AG04450 (cell line): ENCODE measurements around the gene PCK2. TPM values are rescaled to one million over a fixed set of nuclear protein-coding genes. Genes with fewer than 3 reads are reported as not detected.

Source experiments
- CTCF ChIA-PET: fragments of 300-600, 350-600 bp; formaldehyde crosslinking; extraction: SDS; loops from one replicate; lab custom pipeline; 2022; ENCODE audit warnings: antibody characterized with exemption, inconsistent platforms; lab: Charles Lee
- POLR2A ChIA-PET: fragments of 350-600 bp; formaldehyde crosslinking; extraction: SDS; loops from one replicate; lab custom pipeline; 2021; ENCODE audit warnings: antibody characterized with exemption, inconsistent platforms; lab: Yijun Ruan, JAX
- DNase-seq: peaks from one replicate; pipeline ENCODE4 v3.0.0-alpha.2; 2011; ENCODE audit warnings: low read depth, low spot score
- H3K27ac ChIP-seq: one replicate; pipeline ENCODE4 v1.5.1; 2012; ENCODE audit warnings: low read depth, low read length, control low read depth
- H3K27me3 ChIP-seq: one replicate; pipeline ENCODE4 v1.6.0; 2012; ENCODE audit warnings: low read length; ENCODE audit not compliant: control insufficient read depth, insufficient read depth
- H3K4me3 ChIP-seq: 2 replicates; pipeline ENCODE4 v1.5.1; 2011; ENCODE audit warnings: mild to moderate bottlenecking, low read depth, low read length, control low read depth
- H3K9me3 ChIP-seq: 2 replicates; pipeline ENCODE4 v1.5.1; 2012; ENCODE audit warnings: low read length; ENCODE audit not compliant: control insufficient read depth, insufficient read depth
- polyA plus RNA-seq: library from polyadenylated mRNA; depleted of rRNA; stranded (reverse); fragments of >200 nt; gene quantifications from 2 replicates; pipeline ENCODE4 v1.2.3, GENCODE V29; 2011
- TF ChIP-seq, protein P1 (sequence below): IDR thresholded peaks from 2 replicates; pipeline ENCODE4 v1.5.1; 2011; ENCODE audit warnings: low read depth, low read length, control low read depth, inconsistent platforms

The PCK2 gene
- polyA plus RNA-seq, 1 experiment, result 47.0 TPM

DNA sequence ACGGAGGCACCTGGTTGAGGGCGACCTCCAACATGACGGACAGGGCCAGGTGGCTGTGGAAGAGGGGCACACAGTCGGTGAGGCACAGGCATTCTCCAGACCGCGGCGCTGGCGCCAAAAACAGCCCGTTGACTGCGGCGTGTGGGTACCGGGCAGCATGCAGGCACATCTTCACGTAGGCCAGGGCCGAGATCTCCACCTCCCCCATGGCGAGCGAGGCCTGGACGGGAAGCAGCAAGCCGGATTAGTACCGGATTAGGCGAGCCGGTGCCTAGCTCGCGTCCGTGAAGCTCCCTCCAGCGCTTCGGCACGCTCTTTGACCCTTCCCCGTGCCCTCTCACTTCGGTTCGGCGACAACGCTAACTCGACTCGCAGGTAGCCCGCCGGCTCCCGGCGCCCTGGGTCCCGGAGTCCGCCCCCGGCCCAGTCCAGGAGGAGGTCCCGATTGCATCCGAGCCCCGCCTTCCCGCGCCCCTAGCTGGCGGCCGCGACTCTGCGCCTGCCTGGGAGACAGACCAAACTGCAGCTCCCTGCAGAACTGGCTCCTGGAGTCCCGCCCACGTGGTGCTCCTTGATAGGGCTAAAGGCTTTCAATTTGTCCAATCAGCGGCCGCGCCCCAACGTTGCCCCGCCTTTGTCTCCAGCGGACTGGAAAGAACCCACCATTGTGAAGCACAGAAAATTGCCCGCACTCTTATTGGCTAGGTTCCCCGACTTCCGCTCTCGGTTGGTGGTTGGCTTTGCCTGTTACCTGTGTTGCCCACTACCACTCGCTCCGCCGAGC is 47.2 kb downstream of the PCK2 start, which contains the start of gene EMC9:
TSS of gene EMC9 (minus strand) at position 495 of the 784 bp plus-strand sequence. CDS start at position 208, 287 bp downstream.
- Histone ChIP-seq H3K27ac (peak within 1 kb of the TSS; percentile 81), H3K4me3 (peak within 1 kb of the TSS; percentile 95), H3K27me3 (no peaks in the 10 kb centered on the region), H3K9me3 (no peaks in the 10 kb centered on the region)
- ChIA-PET CTCF (interaction anchor here (0.5 to 1.3 kb wide), 10 partner anchors 20 to 1827 kb away, joined by 3 to 5 read pairs (median 4); partner anchors contain the start of gene IRF9), POLR2A (interaction anchor here (0.6 to 1.2 kb wide), 9 partner anchors 20 to 164 kb away, joined by 3 to 12 read pairs (median 3); partner anchors contain the start of genes DCAF11, IRF9, NRL and TINF2)
- TF ChIP-seq, protein P1, sequence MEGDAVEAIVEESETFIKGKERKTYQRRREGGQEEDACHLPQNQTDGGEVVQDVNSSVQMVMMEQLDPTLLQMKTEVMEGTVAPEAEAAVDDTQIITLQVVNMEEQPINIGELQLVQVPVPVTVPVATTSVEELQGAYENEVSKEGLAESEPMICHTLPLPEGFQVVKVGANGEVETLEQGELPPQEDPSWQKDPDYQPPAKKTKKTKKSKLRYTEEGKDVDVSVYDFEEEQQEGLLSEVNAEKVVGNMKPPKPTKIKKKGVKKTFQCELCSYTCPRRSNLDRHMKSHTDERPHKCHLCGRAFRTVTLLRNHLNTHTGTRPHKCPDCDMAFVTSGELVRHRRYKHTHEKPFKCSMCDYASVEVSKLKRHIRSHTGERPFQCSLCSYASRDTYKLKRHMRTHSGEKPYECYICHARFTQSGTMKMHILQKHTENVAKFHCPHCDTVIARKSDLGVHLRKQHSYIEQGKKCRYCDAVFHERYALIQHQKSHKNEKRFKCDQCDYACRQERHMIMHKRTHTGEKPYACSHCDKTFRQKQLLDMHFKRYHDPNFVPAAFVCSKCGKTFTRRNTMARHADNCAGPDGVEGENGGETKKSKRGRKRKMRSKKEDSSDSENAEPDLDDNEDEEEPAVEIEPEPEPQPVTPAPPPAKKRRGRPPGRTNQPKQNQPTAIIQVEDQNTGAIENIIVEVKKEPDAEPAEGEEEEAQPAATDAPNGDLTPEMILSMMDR, result peak; percentile 48
- DNase-seq, result peak; percentile 97

- Histone ChIP-seq H3K27ac (no peak overlapping the region), H3K4me3 (no peak overlapping the region), H3K9me3 (peaks cover 3% of the 10 kb centered on the region; the same call in 1 of the 2 replicates), H3K27me3 (no peaks in the 10 kb centered on the region)
- DNase-seq, result no peak
- ChIA-PET CTCF (interaction anchor here (1.3 kb wide), 1 partner anchor 18 kb away, joined by 3 read pairs; the partner anchor contains the start of gene IRF9), POLR2A (interaction anchor here (0.9 kb wide), 1 partner anchor 52 kb away, joined by 3 read pairs; the partner anchor contains the start of gene TM9SF1)
- TF ChIP-seq, protein P1, result no peak
Observed at GRCh38 chr14:24143511-24143910, 49.4 kb downstream of the PCK2 start.

GRCh38 chr14:24144451-24144850 is 50.3 kb downstream of the PCK2 start:
- ChIA-PET POLR2A (no interaction called here), CTCF (interaction anchor here (4.7 kb wide), 1 partner anchor 16 kb away, joined by 54 read pairs; the partner anchor contains the start of gene IRF9)
- DNase-seq, result no peak
- TF ChIP-seq, protein P1, result no peak
- no peak overlapping the region for H3K4me3 ChIP-seq
- H3K27ac ChIP-seq, result no peak overlapping the region
- H3K27me3 ChIP-seq, result no peaks in the 10 kb centered on the region
- H3K9me3 ChIP-seq, result peaks cover 3% of the 10 kb centered on the region; the same call in 1 of the 2 replicates

DNA sequence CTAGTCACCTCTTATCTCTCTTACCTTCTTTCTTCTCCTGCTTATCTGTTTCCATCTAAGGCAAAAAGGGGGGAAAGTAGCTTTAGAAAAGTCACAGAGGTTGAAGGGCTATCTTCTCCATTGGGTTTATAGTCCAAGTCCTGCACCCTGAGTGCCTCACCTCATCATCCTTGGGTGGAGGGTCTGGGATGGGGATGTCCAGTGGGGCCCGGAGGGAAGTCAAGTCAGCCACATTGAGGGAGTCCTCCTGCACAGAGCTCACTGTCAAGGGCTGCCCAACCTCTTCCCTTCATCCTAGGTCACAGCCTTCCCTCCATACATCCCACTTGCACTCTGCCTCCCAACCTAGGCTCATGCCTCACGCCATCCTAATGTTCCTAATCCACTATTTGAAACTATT is 51.1 kb downstream of the PCK2 start:
- no peak overlapping the region for H3K27ac ChIP-seq
- peaks cover 3% of the 10 kb centered on the region; the same call in 1 of the 2 replicates for H3K9me3 ChIP-seq
- peak overlapping the region; percentile 72 for H3K4me3 ChIP-seq
- POLR2A ChIA-PET, result no interaction called here
- TF ChIP-seq, protein P1, result no peak
- DNase-seq, result no peak
- CTCF ChIA-PET, result interaction anchor here (0.9 to 4.7 kb wide), 5 partner anchors 8 to 1076 kb away, joined by 3 to 54 read pairs (median 3); partner anchors contain the start of genes IRF9 and TINF2
- H3K27me3 ChIP-seq, result no peaks in the 10 kb centered on the region
